K562 (cell line): ENCODE data around the gene C18orf63. TPM values are rescaled to one million over a fixed set of nuclear protein-coding genes. Genes with fewer than 3 reads are reported as not detected.

Source experiments
- ATAC-seq: fragments of 200-7000 bp; cut with Tn5 transposase; 3 replicates; pipeline ENCODE4 v1.9.1; 2020; ENCODE audit warnings: moderate library complexity
- BruUV-seq: library from RNA; stranded (reverse); fragments of 400-500 nt; replicated peaks from 2 replicates; lab custom pipeline; 2021; lab: Mats Ljungman, UMichigan
- CTCF ChIA-PET: fragments of 300-600 bp; formaldehyde crosslinking; extraction: SDS; loops from one replicate; lab custom pipeline; 2021; ENCODE audit warnings: low intra/inter-chr PET ratio; lab: Yijun Ruan, JAX
- POLR2A ChIA-PET: fragments of 300-600, 350-650 bp; sonication (Branson Sonifier 250); formaldehyde crosslinking; extraction: SDS; loops from one replicate; lab custom pipeline; 2021; ENCODE audit warnings: antibody characterized with exemption, inconsistent platforms; lab: Yijun Ruan, JAX
- DNase-seq, 4 experiments: peaks; one replicate each; pipeline versions ENCODE4 v3.0.0 to v3.0.0-alpha.2; 2011 to 2018; ENCODE audit warnings: low spot score in 3 of 4, mixed read lengths in 3 of 4; ENCODE audit errors: extremely low read depth in 1 of 4
- FAIRE-seq: peaks from 2 replicates; lab custom pipeline; 2011; peaks lifted over from hg19 to GRCh38; lab: Jason Lieb, UNC
- H2AFZ ChIP-seq: 2 replicates; pipeline ENCODE4 v1.6.0; 2011; ENCODE audit warnings: low read depth, low read length, control low read depth, inconsistent platforms
- H3K27ac ChIP-seq: fragments of 200-600 bp; 3 replicates; pipeline ENCODE4 v1.8.0; 2011; ENCODE audit warnings: low read depth, mild to moderate bottlenecking, control low read depth, inconsistent platforms, low read length, moderate library complexity, mixed read lengths; ENCODE audit errors: extremely low read depth
- H3K27me3 ChIP-seq, 2 experiments: fragments of 300-600 bp in 1 of 2; 2 replicates in 1 of 2; 3 replicates in 1 of 2; pipeline versions ENCODE4 v1.6.0 to v1.8.0; 2011; ENCODE audit warnings: inconsistent platforms in 2 of 2, low read length in 2 of 2, mild to moderate bottlenecking in 1 of 2, mixed read lengths in 1 of 2, moderate library complexity in 1 of 2; ENCODE audit not compliant: control insufficient read depth in 2 of 2, insufficient read depth in 2 of 2
- H3K36me3 ChIP-seq: fragments of 300-600 bp; 3 replicates; pipeline ENCODE4 v1.8.0; 2011; ENCODE audit warnings: mild to moderate bottlenecking, low read length, inconsistent platforms; ENCODE audit not compliant: control insufficient read depth, insufficient read depth
- H3K4me1 ChIP-seq, 2 experiments: fragments of 200-600 bp in 1 of 2; replicated peaks in 1 of 2; 2 replicates in 1 of 2; 3 replicates in 1 of 2; pipeline versions ENCODE4 v1.5.1 to v1.8.0; 2011; ENCODE audit warnings: inconsistent platforms in 2 of 2, low read length in 2 of 2, mild to moderate bottlenecking in 1 of 2, mixed read lengths in 1 of 2, moderate library complexity in 1 of 2; ENCODE audit not compliant: control insufficient read depth in 2 of 2, insufficient read depth in 2 of 2
- H3K4me2 ChIP-seq: 2 replicates; pipeline ENCODE4 v1.6.1; 2011; ENCODE audit warnings: low read length, control low read depth, inconsistent platforms, mixed read lengths; ENCODE audit not compliant: insufficient read depth
- H3K4me3 ChIP-seq: fragments of 200-600 bp; sonication (generic), shearing (Covaris generic); 2 replicates; pipeline ENCODE4 v1.5.1; 2016; ENCODE audit warnings: control low read depth, inconsistent platforms
- H3K79me2 ChIP-seq: fragments of 200-600 bp; 3 replicates; pipeline ENCODE4 v1.8.0; 2011; ENCODE audit warnings: low read length, inconsistent platforms; ENCODE audit not compliant: control insufficient read depth, insufficient read depth
- H3K9ac ChIP-seq, 2 experiments: 2 replicates each; pipeline versions ENCODE4 v1.6.0 to v1.6.1; 2011; ENCODE audit warnings: low read depth in 2 of 2, low read length in 2 of 2, control low read depth in 1 of 2, inconsistent platforms in 1 of 2, mild to moderate bottlenecking in 1 of 2, mixed read lengths in 1 of 2; ENCODE audit not compliant: insufficient read depth in 1 of 2
- H3K9me1 ChIP-seq: one replicate; pipeline ENCODE4 v1.6.0; 2011; ENCODE audit warnings: inconsistent platforms, mild to moderate bottlenecking, low read length, moderate library complexity; ENCODE audit not compliant: control insufficient read depth, insufficient read depth
- H3K9me3 ChIP-seq: replicated peaks from 2 replicates; pipeline ENCODE4 v1.5.1; 2011; ENCODE audit warnings: low read depth, low read length, inconsistent platforms; ENCODE audit not compliant: control insufficient read depth, insufficient read depth
- H4K20me1 ChIP-seq: replicated peaks from 2 replicates; pipeline ENCODE4 v1.6.1; 2011; ENCODE audit warnings: low read length, inconsistent platforms, mixed read lengths; ENCODE audit not compliant: control insufficient read depth, insufficient read depth
- ARID1B ChIP-seq: fragments of 450-650 bp; IDR thresholded peaks from 2 replicates; pipeline ENCODE4 v1.6.1; 2016; ENCODE audit warnings: antibody characterized with exemption, mild to moderate bottlenecking, inconsistent platforms
- BRF1 ChIP-seq: IDR thresholded peaks from 3 replicates; pipeline ENCODE4 v1.6.1; 2011; ENCODE audit warnings: borderline replicate concordance, mild to moderate bottlenecking; ENCODE audit not compliant: insufficient read length; ENCODE audit errors: extremely low read depth
- CHD2 ChIP-seq: IDR thresholded peaks from 2 replicates; pipeline ENCODE4 v1.6.1; 2011; ENCODE audit warnings: low read depth, low read length
- ESRRA ChIP-seq: fragments of 450-650 bp; IDR thresholded peaks from 2 replicates; pipeline ENCODE4 v1.6.1; 2014; ENCODE audit warnings: low read depth, mild to moderate bottlenecking, moderate library complexity, borderline replicate concordance
- IRF9 ChIP-seq: fragments of 450-650 bp; IDR thresholded peaks from 2 replicates; pipeline ENCODE4 v1.6.1; 2016; ENCODE audit warnings: missing biosample characterization, missing genetic modification characterization
- KLF6 ChIP-seq: fragments of 250-450 bp; sonication (Bioruptor Pico); IDR thresholded peaks from 2 replicates; pipeline ENCODE4 v1.4.0; 2020; ENCODE audit warnings: mild to moderate bottlenecking, moderate library complexity, borderline replicate concordance
- MAFF ChIP-seq: IDR thresholded peaks from 2 replicates; pipeline ENCODE4 v1.6.1; 2012; ENCODE audit warnings: low read length, improper control_type of control experiment
- NFIC ChIP-seq: fragments of 450-650 bp; IDR thresholded peaks from 2 replicates; pipeline ENCODE4 v1.6.1; 2017; ENCODE audit warnings: mild to moderate bottlenecking, inconsistent platforms
- RBM15 ChIP-seq: fragments of 200-400 bp; formaldehyde crosslinking; IDR thresholded peaks from 2 replicates; pipeline ENCODE4 v1.6.1; 2018; ENCODE audit warnings: mild to moderate bottlenecking, low read length, moderate library complexity; ENCODE audit not compliant: insufficient read depth
- ZC3H4 ChIP-seq: sonication (generic); formaldehyde crosslinking; IDR thresholded peaks from 2 replicates; pipeline ENCODE4 v1.9.0; 2021; ENCODE audit warnings: missing genetic modification reagents, borderline replicate concordance
- ZNF146 ChIP-seq: IDR thresholded peaks from one replicate; pipeline ENCODE4 v1.6.1; 2018; ENCODE audit warnings: missing compliant biosample characterization; ENCODE audit not compliant: unreplicated experiment
- ZNF77 ChIP-seq: fragments of 250-450 bp; sonication (Bioruptor Pico); IDR thresholded peaks from 2 replicates; pipeline ENCODE4 v1.5.0; 2020
- ZNF830 ChIP-seq: fragments of 250-450 bp; sonication (Bioruptor Pico); IDR thresholded peaks from 2 replicates; pipeline ENCODE4 v1.5.0; 2021; ENCODE audit warnings: mild to moderate bottlenecking
- WGBS: fragments of 100-300 bp; shearing (Covaris generic); methylation state at CpG from one replicate; pipeline ENCODE4 v1.1.6; 2016; ENCODE audit warnings: low coverage, mixed read lengths; ENCODE audit not compliant: insufficient coverage; ENCODE audit errors: missing lambda C conversion rate; 5-methylcytosine and 5-hydroxymethylcytosine counted together
- in situ Hi-C: fragments of 300-500 bp; cut with MboI; formaldehyde crosslinking; loops from 4 replicates; pipeline ENCODE4 v1.15.0; 2018; ENCODE audit warnings: inconsistent platforms, mixed read lengths
- intact Hi-C: fragments of 100-400 bp; cut with micrococcal nuclease; formaldehyde crosslinking; loops from 2 replicates; pipeline ENCODE4 v1.14.2; 2022
- polyA plus RNA-seq, 8 experiments: library from polyadenylated mRNA; depleted of rRNA in 4 of 8; stranded (reverse) in 5 of 8; unstranded in 3 of 8; fragments of >200 nt; fragmentation: Nextera tagmentation in 2 of 8; fragmentation: Illumina TruSeq in 1 of 8; extraction: Ambion mirVana in 2 of 8; extraction: Trizol in 1 of 8; gene quantifications; 2 replicates each; pipeline versions ENCODE4 v1.2.1 to v1.2.3, GENCODE V29; 2011 to 2014; ENCODE audit warnings: inconsistent platforms in 1 of 8, missing spikeins in 1 of 8
- total RNA-seq, 7 experiments: library from RNA; depleted of rRNA in 6 of 7; stranded (reverse); fragments of >200 nt in 6 of 7; fragmentation: Illumina TruSeq in 2 of 7; extraction: Trizol in 2 of 7; gene quantifications; 2 replicates each; pipeline versions ENCODE4 v1.2.1 to v1.2.3, GENCODE V29; 2011 to 2021; ENCODE audit warnings: low replicate concordance in 1 of 7

Gene C18orf63
- total and polyA plus RNA-seq, 9 of the 15 experiments (the other 6 are each of a cell fraction or from before 2014, with no cell fraction given): not detected

- TF ChIP-seq ARID1B: no peak
- TF ChIP-seq BRF1: no peak
- no peak for TF ChIP-seq ZNF146
- no peak for TF ChIP-seq IRF9 (tag)
Observed at GRCh38 chr18:74289137-74289536, 26.5 kb upstream of the C18orf63 start (continued).

GRCh38 chr18:74290021-74290420 lies 25.6 kb upstream of the C18orf63 start:
- in situ Hi-C loops: no loop called here
- no TSS peak for BruUV-seq
- CTCF ChIA-PET: no interaction called here

More at GRCh38 chr18:74290021-74290420, 25.6 kb upstream of the C18orf63 start:
- Histone ChIP-seq H3K9me3 (no peaks in the 10 kb centered on the region), H3K4me3 (no peak overlapping the region), H3K9me1 (no peaks in the 10 kb centered on the region), H3K9ac (no peak overlapping the region), H3K4me1 (peaks cover 2 to 11% of the 10 kb centered on the region in 2 experiments; a peak in 3 of 5 replicates), H3K79me2 (no peaks in the 10 kb centered on the region; the same call in 2 of the 3 replicates), H3K36me3 (no peaks in the 10 kb centered on the region), H3K27me3 (no peaks in the 10 kb centered on the region), H2AFZ (no peak overlapping the region), H4K20me1 (no peaks in the 10 kb centered on the region), H3K4me2 (no peak overlapping the region), H3K27ac (no peak overlapping the region)
- no peak for FAIRE-seq
- no peak for ATAC-seq
- intact Hi-C loops: no loop called here
- POLR2A ChIA-PET: no interaction called here
- DNase-seq: no peak
- TF ChIP-seq ZNF830: no peak
- TF ChIP-seq MAFF: no peak
- no peak for TF ChIP-seq ZNF77 (CRISPR knock-in tag)
- TF ChIP-seq ESRRA: no peak
- no peak for TF ChIP-seq BRF1
- TF ChIP-seq ZC3H4 (CRISPR knock-in tag): no peak
- no peak for TF ChIP-seq RBM15
- TF ChIP-seq CHD2: no peak
- TF ChIP-seq KLF6: no peak
- TF ChIP-seq NFIC: no peak
- WGBS: 61% methylated on average over 5 of the region's 7 CpGs
